ENCODE measurements around the gene KPNA3. TPM values are rescaled to one million over a fixed set of nuclear protein-coding genes. Genes with fewer than 3 reads are reported as not detected.
"Not testable (repeated sequence)": the region's sequence is repeated elsewhere in the genome, so short reads cannot be mapped to it uniquely, and the experiment has no call there.

KPNA3 gene
- total RNA-seq, 1 donor from 2014 or later = 28.7 TPM

DNA sequence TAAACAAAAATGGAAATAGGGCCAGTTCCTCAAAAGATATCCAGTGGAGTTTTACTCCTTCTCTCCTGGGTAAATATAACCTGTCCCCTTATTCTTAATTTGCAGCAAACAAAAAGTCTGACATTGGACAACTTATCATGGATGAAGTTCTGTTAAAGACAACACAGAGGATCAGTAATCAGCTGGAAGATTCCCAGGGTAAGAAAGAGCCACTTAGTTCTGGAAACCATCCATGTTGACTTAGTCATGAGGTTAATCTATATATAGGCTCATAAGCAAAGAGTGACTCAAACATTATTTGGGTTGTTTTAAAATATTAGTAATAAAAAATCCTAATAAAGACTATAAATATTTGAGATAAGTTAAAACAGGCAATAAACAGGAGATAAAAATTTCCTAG lies 60.7 kb downstream of the KPNA3 start:
- H3K27ac Mint-ChIP-seq = no peak overlapping the region
- no peaks in the 10 kb centered on the region for H3K4me1 Mint-ChIP-seq
- no peak for DNase-seq
- TF ChIP-seq CTCF (IDR thresholded peaks at IDR 0.05) = no peak
- CTCF ChIA-PET = no interaction called here
- intact Hi-C loops (cut with micrococcal nuclease) = no loop called here
- no peak for ATAC-seq (ENCODE audit: low read depth)
- H3K27me3 Mint-ChIP-seq = no peaks in the 10 kb centered on the region
- no peak overlapping the region for H3K4me3 Mint-ChIP-seq
- no peaks in the 10 kb centered on the region for H3K9me3 Mint-ChIP-seq
- peaks cover 37% of the 10 kb centered on the region for H3K36me3 Mint-ChIP-seq (ENCODE audit: low read depth)
- POLR2A ChIA-PET = no interaction called here

DNA sequence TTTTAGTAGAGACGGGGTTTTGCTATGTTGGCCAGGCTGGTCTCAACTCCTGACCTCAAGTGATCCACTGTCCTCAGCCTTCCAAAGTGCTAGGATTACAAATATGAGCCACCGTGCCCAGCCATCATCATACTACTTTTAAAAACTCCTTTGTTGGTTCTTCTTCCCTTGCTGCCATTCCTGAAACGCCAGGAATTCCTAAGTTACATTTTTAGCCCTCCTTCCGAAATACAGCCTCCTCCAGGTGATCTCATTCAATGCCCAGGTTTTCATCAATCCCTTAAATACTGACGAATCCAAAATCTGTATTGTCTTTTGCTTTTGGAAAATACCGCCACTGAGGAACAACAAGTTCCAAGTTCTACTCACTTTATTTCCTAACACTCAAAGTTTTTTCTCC lies 75.9 kb downstream of the KPNA3 start:
- POLR2A ChIA-PET = no interaction called here
- no peaks in the 10 kb centered on the region for H3K27me3 Mint-ChIP-seq
- no peak for ATAC-seq (ENCODE audit: low read depth)
- intact Hi-C loops (cut with micrococcal nuclease) = no loop called here
- H3K4me1 Mint-ChIP-seq = no peaks in the 10 kb centered on the region
- H3K36me3 Mint-ChIP-seq (ENCODE audit: low read depth) = peaks cover 71% of the 10 kb centered on the region
- CTCF ChIA-PET = no interaction called here
- no peak for DNase-seq
- TF ChIP-seq CTCF (IDR thresholded peaks at IDR 0.05) = no peak
- H3K4me3 Mint-ChIP-seq = no peak overlapping the region
- H3K27ac Mint-ChIP-seq = no peak overlapping the region
- H3K9me3 Mint-ChIP-seq = peaks cover 12% of the 10 kb centered on the region

- POLR2A ChIA-PET = no interaction called here
- peaks cover 75% of the 10 kb centered on the region for H3K36me3 Mint-ChIP-seq (ENCODE audit: low read depth)
These were observed 77.7 kb downstream of the KPNA3 start for GRCh38 chr13:49714757-49715156.

GRCh38 chr13:49711218-49711863 lies 81.1 kb downstream of the KPNA3 start:
- ChIA-PET POLR2A (no interaction called here), CTCF (no interaction called here)
- DNase-seq = no peak
- no peak for TF ChIP-seq CTCF (IDR thresholded peaks at IDR 0.05)
- Mint-ChIP-seq H3K27ac (no peak overlapping the region), H3K4me3 (no peak overlapping the region), H3K36me3 (ENCODE audit: low read depth) (peaks cover 64% of the 10 kb centered on the region), H3K9me3 (peaks cover 5% of the 10 kb centered on the region), H3K4me1 (no peaks in the 10 kb centered on the region), H3K27me3 (no peaks in the 10 kb centered on the region)
- ATAC-seq (ENCODE audit: low read depth) = no peak
- intact Hi-C loops (cut with micrococcal nuclease) = no loop called here

More at GRCh38 chr13:49714757-49715156, 77.7 kb downstream of the KPNA3 start:
- Mint-ChIP-seq H3K9me3 (peaks cover 12% of the 10 kb centered on the region), H3K27ac (no peak overlapping the region), H3K4me3 (no peak overlapping the region), H3K4me1 (no peaks in the 10 kb centered on the region), H3K27me3 (no peaks in the 10 kb centered on the region)
- CTCF ChIA-PET = no interaction called here
- no peak for TF ChIP-seq CTCF (IDR thresholded peaks at IDR 0.05)
- intact Hi-C loops (cut with micrococcal nuclease) = no loop called here
- ATAC-seq (ENCODE audit: low read depth) = no peak
- DNase-seq = no peak

- H3K36me3 Mint-ChIP-seq (ENCODE audit: low read depth) = peaks cover 55% of the 10 kb centered on the region
- POLR2A ChIA-PET = interaction anchor here (0.6 kb wide), 1 partner anchor 199 kb away, joined by 6 read pairs; no protein-coding TSS in a partner anchor
- DNase-seq; H3K4me1 Mint-ChIP-seq; intact Hi-C loops (cut with micrococcal nuclease); CTCF ChIA-PET; ATAC-seq (ENCODE audit: low read depth); H3K4me3 Mint-ChIP-seq; H3K27me3 Mint-ChIP-seq; H3K27ac Mint-ChIP-seq; H3K9me3 Mint-ChIP-seq: not testable (repeated sequence)
These were observed 88.2 kb downstream of the KPNA3 start for GRCh38 chr13:49704264-49704663.

DNA sequence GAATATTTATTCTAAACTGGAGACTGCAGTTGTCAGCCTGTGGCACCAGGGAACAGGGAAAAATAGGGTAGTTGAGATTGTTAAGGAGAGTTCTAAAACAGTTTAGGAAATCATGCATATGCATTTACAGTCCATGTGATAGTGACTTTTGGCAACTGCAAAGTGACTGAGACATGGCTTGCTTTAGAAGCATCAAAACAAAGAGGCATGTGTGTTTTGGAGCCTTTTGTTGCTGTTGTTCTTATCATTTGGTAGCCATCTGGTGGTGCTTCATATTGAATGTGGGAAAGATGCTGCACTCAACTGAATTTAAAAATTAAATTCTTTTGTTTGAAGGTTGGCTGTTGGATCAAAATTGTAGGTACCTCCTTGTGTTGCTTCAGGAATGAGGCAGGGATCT lies 91.0 kb downstream of the KPNA3 start:
- DNase-seq (no peak), ATAC-seq (ENCODE audit: low read depth) (no peak)
- peaks cover 5% of the 10 kb centered on the region for H3K4me1 Mint-ChIP-seq
- peaks cover 41% of the 10 kb centered on the region for H3K36me3 Mint-ChIP-seq (ENCODE audit: low read depth)
- POLR2A ChIA-PET = no interaction called here
- H3K27ac Mint-ChIP-seq = no peak overlapping the region
- no peaks in the 10 kb centered on the region for H3K27me3 Mint-ChIP-seq
- TF ChIP-seq CTCF (IDR thresholded peaks at IDR 0.05) = no peak
- H3K9me3 Mint-ChIP-seq = no peaks in the 10 kb centered on the region
- intact Hi-C loops (cut with micrococcal nuclease) = no loop called here
- CTCF ChIA-PET = no interaction called here
- no peak overlapping the region for H3K4me3 Mint-ChIP-seq
